K562 (cell line): ENCODE results near the gene ANKRD13D. TPM values are rescaled to one million over a fixed set of nuclear protein-coding genes. Genes with fewer than 3 reads are reported as not detected.

Experiments
- ASH1L ChIP-seq: fragments of 450-650 bp; IDR thresholded peaks from 2 replicates; pipeline ENCODE4 v1.6.1; 2018; ENCODE audit warnings: borderline replicate concordance, mild to moderate bottlenecking, low read depth; ENCODE audit not compliant: partially characterized antibody
- C11orf30 ChIP-seq: fragments of 450-650 bp; IDR thresholded peaks from 2 replicates; pipeline ENCODE4 v1.6.1; 2016; ENCODE audit warnings: low read depth, mild to moderate bottlenecking
- CREBBP ChIP-seq: IDR thresholded peaks from one replicate; pipeline ENCODE4 v1.6.1; 2012; ENCODE audit warnings: low read depth, mild to moderate bottlenecking, control low read depth, inconsistent platforms, low read length
- E2F1 ChIP-seq: sonication (generic); formaldehyde crosslinking; IDR thresholded peaks from 2 replicates; pipeline ENCODE4 v1.8.1; 2023; ENCODE audit warnings: mild to moderate bottlenecking, missing genetic modification reagents, moderate library complexity
- EWSR1 ChIP-seq: fragments of 450-650 bp; IDR thresholded peaks from 2 replicates; pipeline ENCODE4 v1.6.1; 2018; ENCODE audit warnings: borderline replicate concordance, mild to moderate bottlenecking, low read depth, moderate library complexity; ENCODE audit not compliant: partially characterized antibody
- FOXA1 ChIP-seq: fragments of 450-650 bp; IDR thresholded peaks from 2 replicates; pipeline ENCODE4 v1.6.1; 2016; ENCODE audit warnings: mild to moderate bottlenecking, borderline replicate concordance
- FOXM1 ChIP-seq, 2 experiments: fragments of 450-650 bp in 1 of 2; sonication (generic) in 1 of 2; formaldehyde crosslinking in 1 of 2; IDR thresholded peaks; 2 replicates each; pipeline versions ENCODE4 v1.6.1 to v1.9.0; 2017 to 2022; ENCODE audit warnings: low read depth in 2 of 2, mild to moderate bottlenecking in 2 of 2, missing genetic modification reagents in 1 of 2, moderate library complexity in 1 of 2
- GATAD2A ChIP-seq: fragments of 450-650 bp; IDR thresholded peaks from 2 replicates; pipeline ENCODE4 v1.6.1; 2017
- HIVEP1 ChIP-seq: fragments of 250-450 bp; sonication (Bioruptor Pico); IDR thresholded peaks from 2 replicates; pipeline ENCODE4 v1.4.0; 2020; ENCODE audit warnings: mild to moderate bottlenecking
- HOMEZ ChIP-seq: fragments of 250-450 bp; sonication (Bioruptor Pico); IDR thresholded peaks from 2 replicates; pipeline ENCODE4 v1.4.0; 2020; ENCODE audit warnings: mild to moderate bottlenecking, moderate library complexity
- KDM5B ChIP-seq: fragments of 200-600 bp; sonication (generic); IDR thresholded peaks from 2 replicates; pipeline ENCODE4 v1.6.1; 2012; ENCODE audit warnings: low read depth, mild to moderate bottlenecking, moderate library complexity, low read length, control low read depth, inconsistent platforms; ENCODE audit not compliant: insufficient replicate concordance
- MCM3 ChIP-seq: fragments of 450-650 bp; IDR thresholded peaks from 2 replicates; pipeline ENCODE4 v1.6.1; 2016
- NCOA2 ChIP-seq, 2 experiments: fragments of 450-650 bp; IDR thresholded peaks; 2 replicates each; pipeline ENCODE4 v1.6.1; 2018; ENCODE audit warnings: mild to moderate bottlenecking in 2 of 2, moderate library complexity in 1 of 2; ENCODE audit not compliant: partially characterized antibody in 2 of 2
- NFE2L1 ChIP-seq: fragments of 450-650 bp; IDR thresholded peaks from 2 replicates; pipeline ENCODE4 v1.6.1; 2016; ENCODE audit warnings: missing genetic modification characterization, low read depth, mild to moderate bottlenecking, missing compliant biosample characterization, moderate library complexity, borderline replicate concordance
- PCBP1 ChIP-seq: fragments of 200-400 bp; formaldehyde crosslinking; IDR thresholded peaks from 2 replicates; pipeline ENCODE4 v1.6.1; 2018; ENCODE audit warnings: mild to moderate bottlenecking, low read depth, low read length; ENCODE audit not compliant: poor library complexity, severe bottlenecking
- PHB2 ChIP-seq: fragments of 450-650 bp; IDR thresholded peaks from 2 replicates; pipeline ENCODE4 v1.6.1; 2017; ENCODE audit warnings: low read depth
- PTRF ChIP-seq: fragments of 450-650 bp; IDR thresholded peaks from 2 replicates; pipeline ENCODE4 v1.6.1; 2016; ENCODE audit warnings: mild to moderate bottlenecking, missing genetic modification characterization, missing compliant biosample characterization
- RAD51 ChIP-seq: fragments of 450-650 bp; IDR thresholded peaks from 2 replicates; pipeline ENCODE4 v1.7.1; 2016; ENCODE audit warnings: low read depth, mild to moderate bottlenecking, borderline replicate concordance
- ZBTB49 ChIP-seq: sonication (generic); formaldehyde crosslinking; IDR thresholded peaks from 2 replicates; pipeline ENCODE4 v1.8.0; 2022; ENCODE audit warnings: missing genetic modification reagents, mild to moderate bottlenecking, borderline replicate concordance
- ZBTB8A ChIP-seq: fragments of 450-650 bp; IDR thresholded peaks from 2 replicates; pipeline ENCODE4 v1.6.1; 2018; ENCODE audit warnings: mild to moderate bottlenecking, moderate library complexity; ENCODE audit not compliant: partially characterized antibody
- ZNF23 ChIP-seq: fragments of 250-450 bp; sonication (Bioruptor Pico); IDR thresholded peaks from 2 replicates; pipeline ENCODE4 v1.4.0; 2020; ENCODE audit warnings: mild to moderate bottlenecking
- ZNF551 ChIP-seq: fragments of 250-450 bp; sonication (Bioruptor Pico); IDR thresholded peaks from 2 replicates; pipeline ENCODE4 v1.5.0; 2021; ENCODE audit warnings: mild to moderate bottlenecking, moderate library complexity
- ZNF586 ChIP-seq: fragments of 450-650 bp; formaldehyde crosslinking; conservative IDR thresholded peaks from 2 replicates; pipeline ENCODE4 v1.4.0; 2020; ENCODE audit warnings: mild to moderate bottlenecking, moderate library complexity
- ZNF644 ChIP-seq: fragments of 200-800 bp; sonication (Bioruptor generic); IDR thresholded peaks from 2 replicates; pipeline ENCODE4 v1.6.1; 2016; ENCODE audit warnings: low read depth, missing genetic modification characterization, missing compliant biosample characterization
- polyA plus RNA-seq, 8 experiments: library from polyadenylated mRNA; depleted of rRNA in 4 of 8; stranded (reverse) in 5 of 8; unstranded in 3 of 8; fragments of >200 nt; fragmentation: Nextera tagmentation in 2 of 8; fragmentation: Illumina TruSeq in 1 of 8; extraction: Ambion mirVana in 2 of 8; extraction: Trizol in 1 of 8; gene quantifications; 2 replicates each; pipeline versions ENCODE4 v1.2.1 to v1.2.3, GENCODE V29; 2011 to 2014; ENCODE audit warnings: inconsistent platforms in 1 of 8, missing spikeins in 1 of 8
- total RNA-seq, 7 experiments: library from RNA; depleted of rRNA in 6 of 7; stranded (reverse); fragments of >200 nt in 6 of 7; fragmentation: Illumina TruSeq in 2 of 7; extraction: Trizol in 2 of 7; gene quantifications; 2 replicates each; pipeline versions ENCODE4 v1.2.1 to v1.2.3, GENCODE V29; 2011 to 2021; ENCODE audit warnings: low replicate concordance in 1 of 7

The ANKRD13D gene
- total and polyA plus RNA-seq, 9 of the 15 experiments (the other 6 are each of a cell fraction or from before 2014, with no cell fraction given) = 0.94 to 40.9 (median 22.4) TPM

- no peak for TF ChIP-seq FOXM1 (IDR thresholded peaks at IDR 0.05; ENCODE audit: low read depth)
- TF ChIP-seq FOXM1 (CRISPR knock-in tag; IDR thresholded peaks at IDR 0.05; ENCODE audit: low read depth) = no peak
- no peak for TF ChIP-seq MCM3
- TF ChIP-seq KDM5B = peak; percentile 74
- TF ChIP-seq ASH1L = no peak
- no peak for TF ChIP-seq NCOA2 (IDR thresholded peaks at IDR 0.05; ENCODE audit: partially characterized antibody in 2 of 2)
- TF ChIP-seq ZNF644 = no peak; the same call in 1 of the 2 replicates
- no peak for TF ChIP-seq NFE2L1 (tag)
- no peak for TF ChIP-seq ZBTB49 (CRISPR knock-in tag)
- TF ChIP-seq HOMEZ (CRISPR knock-in tag) = no peak
- no peak for TF ChIP-seq FOXA1
- TF ChIP-seq PCBP1 = peak; percentile 75
- no peak for TF ChIP-seq CREBBP
- no peak for TF ChIP-seq ZBTB8A
- TF ChIP-seq EWSR1 = no peak
- no peak for TF ChIP-seq ZNF586
- TF ChIP-seq PHB2 = no peak
- TF ChIP-seq ZNF23 (CRISPR knock-in tag) = no peak
- TF ChIP-seq ZNF551 = no peak
- TF ChIP-seq PTRF (tag) = no peak
- TF ChIP-seq C11orf30 = no peak
- TF ChIP-seq GATAD2A = no peak
- 0 out of 2 replicates have a peak, but pooled peaks have one; percentile 10 for TF ChIP-seq RAD51
- TF ChIP-seq E2F1 (CRISPR knock-in tag) = peak; percentile 53; the same call in 1 of the 2 replicates
- no peak for TF ChIP-seq HIVEP1 (CRISPR knock-in tag)
Measured at GRCh38 chr11:67288452-67289225, 464 bp upstream of the ANKRD13D start (continued).
